ENCODE measurements around the gene FAM83C.
A peak's percentile ranks its signal among the peaks of the same experiment; 100 is the strongest.

Gene FAM83C

GRCh38 chr20:35271904-35272303, 20.3 kb downstream of the FAM83C start:
- no peak for DNase-seq (ENCODE audit: low read depth)
- H3K4me3 ChIP-seq (ENCODE audit: low read depth, low read length), result no peak overlapping the region
- in situ Hi-C loops (cut with HindIII; ENCODE audit: low sequenced_read_pairs), result no loop called here
- TF ChIP-seq CTCF (IDR thresholded peaks at IDR 0.05; ENCODE audit: low read depth, low read length, missing control alignments), result no peak

GRCh38 chr20:35271073-35271882, 20.9 kb downstream of the FAM83C start:
- H3K4me3 ChIP-seq (ENCODE audit: low read depth, low read length), result no peak overlapping the region
- TF ChIP-seq CTCF (IDR thresholded peaks at IDR 0.05; ENCODE audit: low read depth, low read length, missing control alignments), result no peak
- DNase-seq (ENCODE audit: low read depth), result no peak
- in situ Hi-C loops (cut with HindIII; ENCODE audit: low sequenced_read_pairs), result no loop called here

GRCh38 chr20:35270021-35270902, 22.0 kb downstream of the FAM83C start:
- in situ Hi-C loops (cut with HindIII; ENCODE audit: low sequenced_read_pairs), result no loop called here
- no peak for DNase-seq (ENCODE audit: low read depth)
- H3K4me3 ChIP-seq (ENCODE audit: low read depth, low read length), result no peak overlapping the region
- no peak for TF ChIP-seq CTCF (IDR thresholded peaks at IDR 0.05; ENCODE audit: low read depth, low read length, missing control alignments)

- in situ Hi-C loops (cut with HindIII; ENCODE audit: low sequenced_read_pairs), result no loop called here
- H3K4me3 ChIP-seq (ENCODE audit: low read depth, low read length), result no peak overlapping the region
- peak; percentile 91 for TF ChIP-seq CTCF (IDR thresholded peaks at IDR 0.05; ENCODE audit: low read depth, low read length, missing control alignments)
- DNase-seq (ENCODE audit: low read depth), result peak; percentile 31
These were observed 23.0 kb downstream of the FAM83C start for GRCh38 chr20:35269055-35269781.

GRCh38 chr20:35267092-35267491, 25.1 kb downstream of the FAM83C start:
- no peak for TF ChIP-seq CTCF (IDR thresholded peaks at IDR 0.05; ENCODE audit: low read depth, low read length, missing control alignments)
- DNase-seq (ENCODE audit: low read depth), result no peak
- no peak overlapping the region for H3K4me3 ChIP-seq (ENCODE audit: low read depth, low read length)
- in situ Hi-C loops (cut with HindIII; ENCODE audit: low sequenced_read_pairs), result no loop called here

GRCh38 chr20:35264755-35265154, 27.5 kb downstream of the FAM83C start:
- no peak for DNase-seq (ENCODE audit: low read depth)
- in situ Hi-C loops (cut with HindIII; ENCODE audit: low sequenced_read_pairs), result no loop called here
- no peak overlapping the region for H3K4me3 ChIP-seq (ENCODE audit: low read depth, low read length)
- peak; percentile 11 for TF ChIP-seq CTCF (IDR thresholded peaks at IDR 0.05; ENCODE audit: low read depth, low read length, missing control alignments)
